Measurements from ENCODE around the gene GALNT9.
"Not testable (repeated sequence)": the region's sequence is repeated elsewhere in the genome, so short reads cannot be mapped to it uniquely, and the experiment has no call there.

The GALNT9 gene

DNA sequence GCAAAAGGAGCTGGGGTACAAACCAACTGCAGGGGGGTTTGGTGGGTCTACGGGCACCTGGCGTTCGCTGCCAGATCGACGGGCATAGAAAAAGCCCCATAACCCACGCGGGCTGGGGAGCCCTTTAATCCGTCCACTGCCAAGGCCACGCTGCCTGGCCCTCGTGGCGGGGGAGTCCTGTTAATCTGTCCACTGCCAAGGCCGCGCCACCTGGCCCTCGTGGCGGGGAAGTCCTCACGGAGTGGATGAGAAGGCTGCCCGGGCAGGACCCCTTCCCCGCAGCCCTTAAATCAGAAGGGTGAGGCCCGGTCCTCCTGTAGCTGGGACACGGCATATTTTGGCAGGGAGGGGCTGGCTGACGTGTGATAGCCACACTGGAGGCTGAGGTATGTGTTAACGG lies 99.0 kb downstream of the GALNT9 start:
- no peak for DNase-seq (ENCODE audit: low spot score)

DNA sequence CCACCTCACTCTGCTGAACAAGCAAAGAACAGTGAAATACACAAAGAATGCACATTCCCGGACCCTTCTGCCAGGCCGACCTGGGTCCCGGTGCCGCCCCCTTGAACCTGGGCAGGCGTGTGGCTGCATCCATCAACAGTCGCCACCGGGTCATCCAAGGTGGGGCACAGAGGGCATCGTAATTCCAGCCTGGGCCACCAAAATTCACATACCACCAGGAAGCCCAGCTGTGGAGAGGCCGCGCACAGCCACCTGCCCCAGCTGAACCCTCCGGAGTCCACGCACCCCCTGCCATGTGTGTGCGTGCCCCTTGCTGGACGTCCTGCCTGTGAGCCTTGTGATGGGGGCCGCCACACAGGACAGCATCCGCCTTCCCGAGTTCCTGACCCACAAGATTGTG lies 99.5 kb downstream of the GALNT9 start:
- DNase-seq (ENCODE audit: low spot score): no peak

DNA sequence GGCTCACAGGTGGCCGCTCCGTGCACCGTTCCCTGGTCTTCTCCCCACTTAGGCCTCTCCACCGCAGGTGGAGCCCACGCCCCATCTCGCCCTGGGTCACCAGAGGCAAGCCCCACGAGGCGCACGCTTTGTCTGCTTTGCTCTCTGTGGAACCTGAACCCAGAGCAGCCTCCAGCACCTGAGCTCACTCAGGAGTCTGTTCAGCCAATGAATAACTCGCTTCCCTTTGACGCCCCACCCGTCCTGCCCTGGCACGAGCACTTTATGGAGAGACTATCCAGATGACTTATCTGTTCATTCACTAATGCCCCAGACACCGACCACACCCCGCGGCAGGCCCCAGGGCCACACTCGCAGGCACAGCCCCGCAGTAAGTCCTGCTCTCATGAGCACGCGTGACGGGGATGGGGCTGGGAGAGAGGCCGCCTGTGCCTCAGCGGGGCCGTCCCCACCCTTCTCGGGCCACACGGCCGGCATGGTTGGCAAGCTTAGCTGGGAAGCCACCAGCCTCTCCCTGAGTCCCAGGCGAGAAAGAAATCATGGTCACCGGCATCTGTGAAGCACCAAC lies 100.1 kb downstream of the GALNT9 start:
- no peak for DNase-seq (ENCODE audit: low spot score)

DNA sequence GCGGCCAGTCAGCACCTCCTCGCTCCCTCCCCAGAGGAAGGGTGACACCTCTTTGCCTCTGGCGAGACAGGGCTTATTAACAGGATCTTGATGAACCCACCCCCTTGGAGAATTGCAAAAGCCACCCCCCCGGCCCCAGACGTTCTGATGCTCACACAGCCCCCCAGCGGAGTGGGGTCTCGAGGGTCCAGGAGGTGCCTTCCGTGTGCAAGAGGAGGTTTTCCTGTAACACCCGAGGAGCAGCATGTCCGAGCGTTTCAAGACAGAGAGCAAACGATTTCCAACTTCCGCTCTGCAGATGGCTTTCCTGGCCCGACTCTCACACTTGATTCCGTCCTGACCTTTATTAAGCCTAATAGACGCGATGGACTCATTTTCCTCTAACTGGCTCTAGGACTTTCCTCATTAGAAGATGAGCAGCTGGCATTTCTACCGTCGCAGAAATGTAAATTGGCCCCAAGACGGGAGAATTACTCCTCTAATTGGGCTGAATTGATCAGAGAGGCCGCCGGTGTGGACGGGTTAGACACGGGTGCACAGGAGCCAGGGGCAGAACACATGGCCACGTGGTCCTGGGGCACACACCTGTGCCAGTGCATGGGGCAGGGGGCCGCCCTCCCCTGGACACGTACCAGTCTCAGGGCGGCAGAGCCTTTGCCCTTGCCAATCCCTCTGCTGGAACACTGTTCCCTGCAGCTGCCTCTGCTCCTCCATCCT lies 100.8 kb downstream of the GALNT9 start:
- no peak for DNase-seq (ENCODE audit: low spot score)

DNA sequence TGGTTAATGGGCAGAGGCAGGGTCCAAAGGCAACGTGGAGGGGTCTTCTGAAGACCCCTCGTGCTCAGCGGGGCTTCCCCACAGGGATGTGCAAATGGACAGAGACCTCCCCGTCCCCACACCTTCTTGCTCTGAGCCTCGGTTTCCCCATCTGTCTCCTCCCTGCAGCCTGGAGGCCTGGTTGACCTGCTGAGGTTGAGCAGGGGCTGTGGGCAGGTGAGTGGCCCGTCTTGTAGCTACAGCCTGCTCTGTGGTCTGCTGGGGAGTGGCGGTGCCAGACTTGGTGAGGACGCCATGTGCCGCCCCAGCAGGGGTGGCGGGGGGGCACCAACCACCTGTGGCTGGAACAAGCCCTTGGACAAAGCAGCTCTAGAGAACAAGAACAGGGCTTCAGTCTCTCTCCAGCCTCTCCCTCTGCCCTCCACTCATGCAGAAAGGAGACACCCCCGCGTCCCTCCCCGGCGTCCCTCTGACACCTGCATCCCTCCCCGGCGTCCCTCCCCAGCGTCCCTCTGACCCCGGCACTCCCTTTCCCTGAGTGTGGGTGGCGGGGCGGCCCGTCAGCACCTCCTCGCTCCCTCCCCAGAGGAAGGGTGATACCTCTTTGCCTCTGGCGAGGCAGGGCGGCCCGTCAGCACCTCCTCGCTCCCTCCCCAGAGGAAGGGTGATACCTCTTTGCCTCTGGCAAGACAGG lies 101.5 kb downstream of the GALNT9 start:
- DNase-seq (ENCODE audit: low spot score): no peak

DNA sequence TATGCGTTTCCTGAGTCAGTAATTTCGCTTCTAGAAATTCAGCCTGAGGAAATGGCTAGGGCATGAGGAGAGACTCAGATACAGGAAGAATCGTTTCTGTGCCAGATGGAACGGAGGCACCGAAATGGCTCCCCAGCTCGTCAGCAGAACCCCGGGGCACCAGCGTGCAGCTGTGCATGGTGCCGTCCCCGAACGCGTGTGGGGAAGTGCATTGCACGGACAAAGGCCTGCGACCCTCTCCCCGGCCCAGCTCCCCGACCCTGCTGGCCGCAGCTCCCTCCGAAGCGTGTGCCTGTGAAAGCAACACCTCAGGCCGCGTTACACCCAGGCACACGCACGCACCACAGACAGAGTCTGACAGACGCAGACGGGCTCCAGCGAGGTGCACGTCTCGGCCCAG lies 102.3 kb downstream of the GALNT9 start:
- no peak for DNase-seq (ENCODE audit: low spot score)

DNA sequence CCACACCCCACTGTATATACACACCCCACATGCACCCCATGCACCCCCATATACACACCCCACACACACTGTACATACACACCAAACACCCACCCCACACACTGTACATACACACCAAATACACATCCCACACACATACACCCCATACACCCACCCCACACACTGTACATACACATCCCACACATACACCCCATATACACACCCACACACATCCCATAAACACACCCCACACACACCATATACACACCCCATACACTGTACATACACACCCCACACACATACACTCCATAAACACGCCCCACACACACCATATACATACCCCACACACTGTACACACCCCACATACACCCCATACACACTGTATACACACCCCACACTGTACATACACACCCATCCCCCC lies 102.8 kb downstream of the GALNT9 start:
- DNase-seq (ENCODE audit: low spot score): no peak

DNA sequence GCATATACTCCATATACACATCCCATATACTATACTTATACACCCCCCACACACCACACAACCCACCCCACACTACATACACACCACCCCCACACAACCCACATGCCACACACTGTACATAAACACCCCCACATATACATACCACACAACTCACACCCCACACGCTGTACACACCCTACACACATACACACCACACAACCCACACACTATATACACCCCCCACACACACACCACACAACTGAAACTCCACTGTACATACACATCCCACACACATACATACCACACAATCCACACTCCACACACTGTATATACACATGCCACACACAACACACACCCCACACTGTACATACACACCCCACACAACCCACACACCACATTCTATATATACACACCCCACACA lies 104.2 kb downstream of the GALNT9 start:
- DNase-seq (ENCODE audit: low spot score): no peak

DNA sequence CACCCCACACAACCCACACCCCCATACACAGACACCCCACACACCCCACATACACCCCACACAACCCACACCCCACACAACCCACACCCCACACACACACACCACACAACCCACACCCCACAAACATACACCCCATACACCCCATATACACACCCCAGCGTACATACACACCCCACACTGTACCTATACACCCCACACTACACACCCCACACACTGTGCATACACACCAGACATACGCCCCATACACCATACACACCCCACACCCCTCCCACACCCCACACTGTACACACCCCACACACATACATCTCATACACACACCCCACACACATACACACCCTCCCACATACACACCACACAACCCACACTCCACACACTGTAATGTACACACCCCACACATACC lies 104.9 kb downstream of the GALNT9 start:
- DNase-seq (ENCODE audit: low spot score): no peak

DNA sequence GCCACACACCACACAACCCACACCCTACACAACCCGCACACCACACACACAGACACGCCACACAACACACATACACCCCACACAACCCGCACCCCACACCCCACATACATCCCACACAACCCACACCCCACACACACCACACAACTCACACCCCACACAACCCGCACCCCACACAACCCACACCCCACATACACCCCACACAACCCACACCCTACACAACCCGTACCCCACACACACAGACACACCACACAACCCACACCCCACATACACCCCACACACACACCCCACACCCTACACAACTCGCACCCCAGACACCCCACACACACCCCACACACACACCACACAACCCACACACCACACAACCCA lies 106.6 kb downstream of the GALNT9 start:
- DNase-seq (ENCODE audit: low spot score): no peak

DNA sequence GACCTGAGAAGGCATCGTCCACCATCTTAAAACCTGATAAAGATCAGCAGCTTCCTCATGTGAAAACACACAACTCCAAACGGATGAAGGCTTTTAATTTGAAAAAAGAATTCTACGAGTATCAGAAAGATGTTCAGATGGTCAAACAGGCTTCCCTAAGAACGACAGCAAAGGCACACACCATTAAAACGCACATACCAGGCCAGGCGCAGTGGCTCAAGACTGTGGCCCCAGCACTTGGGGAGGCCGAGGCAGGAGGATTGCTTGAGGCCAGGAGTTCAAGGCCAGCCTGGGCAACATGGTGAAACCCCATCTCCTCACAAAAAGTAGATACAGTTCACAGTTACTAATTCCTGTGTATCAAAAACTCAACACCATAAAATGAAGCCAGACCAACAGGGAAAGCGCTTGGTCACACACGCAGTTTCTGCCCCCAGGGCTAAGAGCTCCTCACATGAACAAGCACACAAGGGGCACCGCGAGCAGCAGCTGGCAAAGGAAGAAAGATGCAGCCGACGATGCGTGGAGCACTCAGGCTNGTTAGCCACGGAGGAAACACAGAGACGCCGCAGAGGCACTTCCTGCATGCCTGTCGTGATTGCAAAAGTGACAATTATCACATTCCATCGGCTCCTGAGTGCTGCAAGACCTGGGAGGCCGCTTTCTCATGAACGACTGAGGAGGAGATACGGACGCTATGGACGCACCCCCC lies 107.1 kb downstream of the GALNT9 start:
- peak; percentile 39 for DNase-seq (ENCODE audit: low spot score)

DNA sequence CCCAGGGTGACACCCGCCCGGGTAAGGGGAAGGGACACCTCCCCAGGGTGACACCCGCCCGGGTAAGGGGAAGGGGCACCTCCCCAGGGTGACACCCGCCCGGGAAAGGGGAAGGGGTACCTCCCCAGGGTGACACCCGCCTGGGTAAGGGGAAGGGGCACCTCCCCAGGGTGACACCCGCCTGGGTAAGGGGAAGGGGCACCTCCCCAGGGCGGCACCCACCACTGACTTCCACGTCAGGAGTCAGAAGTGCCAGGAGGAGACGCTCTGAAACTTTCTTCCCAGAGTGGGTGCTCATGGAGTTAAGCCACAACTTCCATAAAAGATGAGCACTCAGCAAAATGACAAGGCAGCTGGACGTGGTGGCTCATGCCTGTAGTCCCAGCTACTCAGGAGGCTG lies 109.6 kb downstream of the GALNT9 start:
- not testable (repeated sequence) for DNase-seq (ENCODE audit: low spot score)

DNA sequence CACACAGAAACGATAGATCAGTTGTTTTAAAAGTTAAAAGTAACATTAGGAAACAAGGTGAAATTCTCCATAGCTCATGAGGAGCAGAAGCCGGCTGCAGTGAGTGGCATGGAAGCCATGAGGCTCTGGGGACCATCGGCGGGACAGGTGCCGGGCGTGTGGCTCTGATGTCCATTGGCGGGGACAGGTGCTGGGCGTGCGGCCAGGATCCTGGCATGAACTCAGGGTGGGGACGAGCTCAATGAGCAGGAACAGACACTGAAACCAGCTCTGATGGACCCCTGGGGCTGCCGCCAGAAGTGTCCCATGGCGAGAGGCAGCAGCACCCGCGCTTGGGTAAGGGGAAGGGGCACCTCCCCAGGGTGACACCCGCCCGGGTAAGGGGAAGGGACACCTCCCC lies 110.1 kb downstream of the GALNT9 start:
- no peak for DNase-seq (ENCODE audit: low spot score)

DNA sequence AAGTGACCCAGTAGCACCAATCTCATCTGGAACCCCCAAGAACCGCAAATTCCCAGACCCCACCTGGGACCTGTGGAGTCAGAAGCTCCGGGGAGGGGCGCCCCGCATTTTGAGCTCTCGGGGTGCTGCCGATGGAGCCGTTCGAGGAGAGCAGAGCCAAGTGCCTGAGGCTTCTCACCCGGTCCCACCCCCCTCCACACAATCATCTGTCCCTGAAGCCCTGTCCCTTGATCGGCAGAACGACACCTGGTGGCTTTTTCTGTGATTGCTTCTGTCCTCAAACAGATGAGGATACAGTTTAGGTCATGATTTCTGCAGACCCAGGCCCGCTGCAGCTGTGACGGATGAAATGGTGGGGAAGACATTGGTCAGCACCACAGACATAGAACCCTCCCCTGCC lies 110.5 kb downstream of the GALNT9 start:
- peak; percentile 49 for DNase-seq (ENCODE audit: low spot score)

DNA sequence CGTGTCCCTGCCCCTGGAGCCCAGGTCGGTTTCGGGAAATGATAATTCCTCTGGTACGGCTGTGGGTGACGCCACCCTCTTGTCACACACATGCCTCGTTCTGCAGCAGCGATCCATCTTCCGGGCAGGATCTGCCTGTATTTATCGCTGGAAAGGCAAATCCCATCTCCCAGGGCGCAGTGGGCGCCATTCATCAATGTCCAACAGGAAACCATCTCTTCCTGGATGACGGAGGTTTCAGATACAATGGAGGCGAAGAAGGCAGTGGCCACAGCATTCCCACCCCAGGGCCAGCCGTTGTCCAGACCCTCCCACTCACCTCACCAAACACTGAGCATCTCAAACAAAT lies 110.9 kb downstream of the GALNT9 start:
- peak; percentile 72 for DNase-seq (ENCODE audit: low spot score)

DNA sequence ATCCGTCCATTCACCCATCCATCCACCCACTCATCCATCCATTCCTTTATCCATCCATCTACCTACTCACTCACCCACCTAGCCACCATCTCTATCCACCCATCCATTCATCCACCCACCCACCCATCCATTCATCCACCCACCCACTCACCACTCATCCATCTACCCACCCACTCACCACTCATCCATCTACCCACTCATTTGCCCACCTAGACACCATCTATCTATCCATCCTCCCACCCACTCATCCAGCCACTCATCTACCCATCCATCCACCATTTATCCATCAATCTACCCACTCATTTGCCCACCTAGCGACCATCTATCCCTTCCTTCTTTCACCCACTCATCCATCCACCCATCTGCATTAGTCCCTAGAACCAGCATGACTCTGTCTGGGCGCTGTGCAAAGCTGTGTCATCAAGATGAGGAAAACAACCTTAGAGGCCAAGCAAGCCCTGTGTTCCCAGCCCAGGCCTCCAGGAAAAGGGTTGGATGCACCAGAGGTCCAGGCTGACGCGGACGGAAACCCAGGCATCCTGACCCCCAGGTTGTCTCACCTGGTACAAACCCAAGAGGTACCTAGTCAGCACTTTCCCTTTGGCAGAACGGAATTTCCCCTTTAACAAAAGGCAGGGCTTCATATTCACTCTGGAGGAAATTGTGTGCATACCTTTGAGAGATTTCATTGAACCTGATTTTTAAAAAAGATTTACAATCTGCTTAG lies 111.4 kb downstream of the GALNT9 start:
- no peak for DNase-seq (ENCODE audit: low spot score)

DNA sequence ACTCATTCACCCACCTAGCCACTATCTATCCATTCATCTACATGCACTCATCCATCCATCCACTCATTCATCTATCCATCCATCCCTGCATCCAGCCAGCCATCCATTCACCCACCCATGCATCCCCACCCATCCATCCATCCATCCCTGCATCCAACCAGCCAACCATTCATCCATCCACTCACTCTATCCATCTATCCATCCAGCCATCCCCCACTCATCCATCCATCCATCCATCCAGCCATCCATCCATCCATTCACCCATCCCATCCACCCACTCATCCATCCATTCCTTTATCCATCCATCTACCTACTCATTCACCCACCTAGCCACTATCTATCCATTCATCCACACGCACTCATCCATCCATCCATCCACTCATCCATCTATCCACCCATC lies 112.0 kb downstream of the GALNT9 start:
- no peak for DNase-seq (ENCODE audit: low spot score)

DNA sequence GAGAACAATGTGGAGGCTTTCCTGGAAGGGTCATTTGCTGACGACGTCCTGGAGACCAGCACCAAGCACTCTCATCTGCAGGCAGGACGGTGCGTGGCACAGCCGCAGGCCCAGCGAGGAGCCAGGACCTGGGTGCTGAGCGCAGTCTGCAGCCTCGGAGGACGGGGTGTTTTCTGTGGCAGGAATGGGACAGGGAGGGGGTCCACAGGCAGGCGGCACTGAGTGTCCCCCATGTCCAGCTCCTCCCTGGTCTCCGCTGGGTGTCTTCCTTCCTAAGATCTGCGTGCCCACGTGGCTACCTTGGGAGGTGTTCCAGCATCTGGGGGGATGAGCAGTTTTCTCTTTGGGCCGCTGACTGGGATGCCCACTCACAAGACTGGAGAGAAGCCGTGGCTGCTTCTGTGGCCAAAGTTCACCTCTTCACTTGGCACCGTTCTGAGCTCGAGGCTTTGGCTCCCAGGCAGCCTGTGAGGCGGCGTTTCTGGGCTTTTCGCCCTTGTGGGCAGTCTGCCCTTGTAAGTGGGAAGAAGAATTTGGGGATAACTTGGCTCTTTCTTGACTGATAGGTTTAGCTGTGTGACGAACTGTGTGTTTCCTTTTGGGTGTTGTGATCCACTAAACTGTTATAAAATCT lies 112.9 kb downstream of the GALNT9 start:
- DNase-seq (ENCODE audit: low spot score): no peak

DNA sequence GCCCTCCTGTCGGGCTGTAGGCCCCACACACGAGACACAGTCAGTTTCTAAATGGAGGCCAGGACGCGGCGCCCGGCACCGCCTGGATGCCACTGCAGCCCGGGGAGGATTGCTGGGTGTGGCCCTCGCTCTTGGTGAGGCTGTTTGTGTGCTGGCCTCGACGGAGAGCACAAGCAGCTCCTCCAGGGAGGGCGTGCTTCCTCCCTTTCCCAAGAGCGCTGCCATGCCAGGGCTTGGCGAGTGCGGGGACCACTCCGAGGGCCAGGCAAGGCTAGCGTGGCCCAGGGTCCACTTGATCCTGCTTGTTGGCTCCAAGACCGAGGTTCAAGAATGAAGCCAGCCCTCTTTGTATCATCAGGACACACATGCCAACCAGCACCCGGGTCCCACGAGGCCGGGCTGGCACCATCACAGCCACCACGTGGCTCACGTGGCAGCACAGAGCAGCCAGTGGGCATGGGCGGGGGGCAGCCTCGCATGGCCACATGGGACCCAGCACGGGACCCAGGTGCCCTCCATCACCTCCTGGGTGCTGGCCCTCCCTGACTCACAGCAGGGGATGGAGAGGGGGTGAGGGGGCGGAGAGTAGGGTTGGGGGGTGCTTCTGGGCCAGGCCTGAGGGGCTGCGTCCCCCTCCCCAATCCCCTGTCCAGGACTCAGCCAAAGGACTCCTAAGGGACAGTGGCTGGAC lies 113.9 kb downstream of the GALNT9 start:
- no peak for DNase-seq (ENCODE audit: low spot score)

DNA sequence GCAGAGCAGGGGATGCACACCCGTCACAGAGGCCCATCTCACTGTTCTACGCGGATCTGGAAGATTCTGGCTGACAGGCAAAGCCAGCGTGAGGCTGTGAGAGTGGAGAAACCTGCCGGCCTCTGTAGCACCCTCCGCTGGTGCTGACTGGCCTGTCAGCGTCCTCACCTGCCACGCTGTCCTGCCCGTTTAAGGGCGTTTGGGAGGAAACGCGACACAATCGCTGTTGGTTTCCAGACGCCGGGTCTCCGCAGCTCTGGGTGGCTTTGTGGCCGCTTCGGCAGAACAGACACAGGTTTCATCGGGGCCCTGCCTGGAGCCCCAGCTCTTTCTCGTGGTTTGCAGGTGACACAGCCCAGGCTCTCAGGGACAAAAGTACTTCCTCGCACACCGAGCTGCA lies 114.5 kb downstream of the GALNT9 start:
- DNase-seq (ENCODE audit: low spot score): no peak

DNA sequence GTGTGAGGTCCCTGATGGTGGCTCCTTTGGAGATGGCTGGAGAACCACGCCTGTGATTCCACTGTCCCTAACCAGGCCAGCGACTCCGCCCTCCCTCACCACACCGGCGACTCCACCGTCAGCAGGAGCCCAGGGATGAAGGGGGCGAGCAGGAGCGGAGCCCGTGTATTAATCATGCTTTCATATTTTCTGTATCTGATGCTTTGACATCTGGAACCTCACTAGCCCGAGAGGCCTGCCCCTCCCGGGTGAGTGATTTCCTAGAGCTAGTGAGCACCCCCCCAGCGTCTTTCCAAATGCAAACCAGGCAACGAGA lies 115.3 kb downstream of the GALNT9 start:
- DNase-seq (ENCODE audit: low spot score): no peak

All from kidney capillary endothelial cell (primary cell).